Skeletal muscle tissue (tissue), 4 donors: ENCODE data around the gene REEP6. TPM values are rescaled to one million over a fixed set of nuclear protein-coding genes. Genes with fewer than 3 reads are reported as not detected.
A peak's percentile ranks its signal among the peaks of the same experiment; 100 is the strongest.

Experiments
- H3K27ac ChIP-seq: one replicate; pipeline ENCODE4 v1.7.0; 2013; ENCODE audit warnings: mild to moderate bottlenecking, low read depth, low read length, inconsistent platforms
- H3K27me3 ChIP-seq, 3 donors: one replicate each; pipeline ENCODE4 v1.7.0; 2013; ENCODE audit warnings: low read length in 3 of 3; ENCODE audit not compliant: control insufficient read depth in 3 of 3, insufficient read depth in 3 of 3
- H3K36me3 ChIP-seq, 3 donors: one replicate each; pipeline ENCODE4 v1.7.0; 2013; ENCODE audit warnings: low read length in 3 of 3; ENCODE audit not compliant: control insufficient read depth in 3 of 3, insufficient read depth in 3 of 3
- H3K4me1 ChIP-seq, 3 donors: one replicate each; pipeline ENCODE4 v1.7.0; 2013; ENCODE audit warnings: low read length in 3 of 3, mild to moderate bottlenecking in 3 of 3; ENCODE audit not compliant: control insufficient read depth in 3 of 3, insufficient read depth in 3 of 3
- H3K4me3 ChIP-seq, 3 donors: one replicate each; pipeline ENCODE4 v1.7.0; 2013; ENCODE audit warnings: low read length in 3 of 3
- H3K9ac ChIP-seq, 3 donors: one replicate each; pipeline ENCODE4 v1.7.0; 2013; ENCODE audit warnings: low read length in 3 of 3, mild to moderate bottlenecking in 3 of 3, moderate library complexity in 2 of 3, low read depth in 1 of 3
- H3K9me3 ChIP-seq, 3 donors: one replicate each; pipeline ENCODE4 v1.7.0; 2013; ENCODE audit warnings: low read length in 3 of 3; ENCODE audit not compliant: control insufficient read depth in 3 of 3
- total RNA-seq: library from RNA; depleted of rRNA; stranded (reverse); fragments of >200 nt; gene quantifications from one replicate; pipeline ENCODE4 v1.2.3, GENCODE V29; 2014
- donor health status: Osteomylitis.

REEP6 gene
- total RNA-seq, 1 donor from 2014 or later, result 2.1 TPM

GRCh38 chr19:1523412-1524286 is 32.7 kb downstream of the REEP6 start, which contains the start of gene PLK5:
Gene PLK5, plus strand, starts transcription at chr19:1524077. Its CDS starts 2,920 bp downstream, at chr19:1526997.
- Histone ChIP-seq H3K27me3 (peaks cover 41 to 60% (median 56%) of the 10 kb centered on the region in 3 donors), H3K4me1 (peaks cover 0 to 9% (median 3%) of the 10 kb centered on the region in 3 donors), H3K36me3 (no peaks in the 10 kb centered on the region), H3K4me3 (peak within 1 kb of the TSS in 2 of 3 donors; percentile 35 to 54), H3K27ac (no peak within 1 kb of the TSS), H3K9me3 (no peaks in the 10 kb centered on the region), H3K9ac (no peak within 1 kb of the TSS)

GRCh38 chr19:1524287-1524971 is 33.4 kb downstream of the REEP6 start:
- H3K4me1 ChIP-seq, result peaks cover 0 to 9% (median 3%) of the 10 kb centered on the region in 3 donors
- H3K4me3 ChIP-seq, result peak overlapping the region in 2 of 3 donors; percentile 35 to 54
- H3K9me3 ChIP-seq, result no peaks in the 10 kb centered on the region
- H3K36me3 ChIP-seq, result no peaks in the 10 kb centered on the region
- H3K27me3 ChIP-seq, result peaks cover 45 to 67% (median 60%) of the 10 kb centered on the region in 3 donors
- H3K9ac ChIP-seq, result no peak overlapping the region
- H3K27ac ChIP-seq, result no peak overlapping the region

GRCh38 chr19:1524972-1525325 is 34.0 kb downstream of the REEP6 start:
- no peak overlapping the region for H3K4me3 ChIP-seq
- H3K4me1 ChIP-seq, result peaks cover 0 to 9% (median 3%) of the 10 kb centered on the region in 3 donors
- H3K27ac ChIP-seq, result no peak overlapping the region
- no peak overlapping the region for H3K9ac ChIP-seq
- peaks cover 46 to 72% (median 65%) of the 10 kb centered on the region in 3 donors for H3K27me3 ChIP-seq
- no peaks in the 10 kb centered on the region for H3K9me3 ChIP-seq
- H3K36me3 ChIP-seq, result no peaks in the 10 kb centered on the region

- Histone ChIP-seq H3K27me3 (peaks cover 46 to 69% (median 64%) of the 10 kb centered on the region in 3 donors), H3K27ac (no peak overlapping the region), H3K4me3 (no peak overlapping the region), H3K9me3 (no peaks in the 10 kb centered on the region), H3K36me3 (no peaks in the 10 kb centered on the region), H3K9ac (no peak overlapping the region), H3K4me1 (peaks cover 0 to 9% (median 3%) of the 10 kb centered on the region in 3 donors)
Observed at GRCh38 chr19:1525343-1525742, 34.4 kb downstream of the REEP6 start.

- peaks cover 0 to 9% (median 3%) of the 10 kb centered on the region in 3 donors for H3K4me1 ChIP-seq
- no peaks in the 10 kb centered on the region for H3K9me3 ChIP-seq
- H3K27ac ChIP-seq, result no peak overlapping the region
- H3K27me3 ChIP-seq, result peaks cover 46 to 69% (median 65%) of the 10 kb centered on the region in 3 donors
- no peak overlapping the region for H3K4me3 ChIP-seq
- no peaks in the 10 kb centered on the region for H3K36me3 ChIP-seq
- H3K9ac ChIP-seq, result no peak overlapping the region
Observed at GRCh38 chr19:1526066-1526778, 35.2 kb downstream of the REEP6 start.

- Histone ChIP-seq H3K4me1 (peaks cover 0 to 9% (median 3%) of the 10 kb centered on the region in 3 donors), H3K27me3 (peaks cover 51 to 73% (median 70%) of the 10 kb centered on the region in 3 donors), H3K9ac (no peak overlapping the region), H3K4me3 (no peak overlapping the region), H3K27ac (no peak overlapping the region), H3K36me3 (no peaks in the 10 kb centered on the region), H3K9me3 (no peaks in the 10 kb centered on the region)
Observed at GRCh38 chr19:1526979-1527649, 36.1 kb downstream of the REEP6 start.

GRCh38 chr19:1527650-1528309 is 36.8 kb downstream of the REEP6 start:
- H3K9me3 ChIP-seq, result no peaks in the 10 kb centered on the region
- H3K4me3 ChIP-seq, result no peak overlapping the region
- H3K27me3 ChIP-seq, result peaks cover 51 to 74% (median 68%) of the 10 kb centered on the region in 3 donors
- H3K4me1 ChIP-seq, result peaks cover 0 to 9% (median 3%) of the 10 kb centered on the region in 3 donors
- no peak overlapping the region for H3K9ac ChIP-seq
- H3K27ac ChIP-seq, result no peak overlapping the region
- H3K36me3 ChIP-seq, result no peaks in the 10 kb centered on the region

- Histone ChIP-seq H3K9me3 (no peaks in the 10 kb centered on the region), H3K36me3 (no peaks in the 10 kb centered on the region), H3K4me1 (peaks cover 0 to 9% (median 3%) of the 10 kb centered on the region in 3 donors), H3K4me3 (no peak overlapping the region), H3K9ac (no peak overlapping the region), H3K27ac (no peak overlapping the region), H3K27me3 (peaks cover 44 to 70% (median 64%) of the 10 kb centered on the region in 3 donors)
Observed at GRCh38 chr19:1528596-1529429, 37.8 kb downstream of the REEP6 start.
